HG03045 (cell line): ENCODE results near the gene SNTB2.

Experiments
- ATAC-seq: cut with Tn5 transposase; IDR thresholded peaks from one replicate; pipeline ENCODE4 v1.9.1; 2021; ENCODE audit warnings: mild to moderate bottlenecking, moderate library complexity; ENCODE audit not compliant: unreplicated experiment

SNTB2 gene

DNA sequence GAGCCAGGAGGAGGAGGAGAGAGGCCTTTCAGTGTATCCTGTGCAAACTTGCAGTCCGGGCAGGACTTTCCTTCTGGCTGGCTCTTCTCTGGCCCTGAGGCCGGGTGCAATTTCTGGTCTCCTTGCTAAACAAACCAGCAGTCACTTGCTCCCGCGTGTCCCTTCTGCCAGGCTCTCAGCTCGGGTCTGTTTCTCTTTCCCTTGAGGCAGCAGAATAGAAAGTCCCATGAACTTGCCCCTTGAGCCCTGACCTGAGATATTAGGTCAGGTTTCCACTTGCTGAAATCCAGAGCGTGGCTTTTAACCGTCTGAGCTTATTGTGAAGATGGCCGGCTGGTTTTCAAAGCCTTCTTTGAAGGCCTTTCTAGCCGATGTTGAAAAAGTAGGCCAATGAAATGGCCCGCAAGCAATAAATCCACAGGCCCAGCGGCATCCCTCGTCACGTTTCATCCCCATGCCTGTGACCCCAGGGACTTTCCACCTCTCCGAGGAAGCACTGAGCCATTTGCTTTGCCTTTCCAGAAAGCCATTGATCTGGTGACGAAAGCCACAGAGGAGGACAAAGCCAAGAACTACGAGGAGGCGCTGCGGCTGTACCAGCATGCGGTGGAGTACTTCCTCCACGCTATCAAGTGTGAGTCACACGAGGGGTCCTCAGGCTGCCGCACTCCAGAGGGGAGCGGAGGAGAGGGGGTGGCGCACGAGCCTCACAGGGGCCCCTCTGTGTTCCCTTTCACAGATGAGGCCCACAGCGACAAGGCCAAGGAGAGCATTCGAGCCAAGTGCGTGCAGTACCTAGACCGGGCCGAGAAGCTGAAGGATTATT lies 128.7 kb downstream of the SNTB2 start:
- ATAC-seq, result no peak

DNA sequence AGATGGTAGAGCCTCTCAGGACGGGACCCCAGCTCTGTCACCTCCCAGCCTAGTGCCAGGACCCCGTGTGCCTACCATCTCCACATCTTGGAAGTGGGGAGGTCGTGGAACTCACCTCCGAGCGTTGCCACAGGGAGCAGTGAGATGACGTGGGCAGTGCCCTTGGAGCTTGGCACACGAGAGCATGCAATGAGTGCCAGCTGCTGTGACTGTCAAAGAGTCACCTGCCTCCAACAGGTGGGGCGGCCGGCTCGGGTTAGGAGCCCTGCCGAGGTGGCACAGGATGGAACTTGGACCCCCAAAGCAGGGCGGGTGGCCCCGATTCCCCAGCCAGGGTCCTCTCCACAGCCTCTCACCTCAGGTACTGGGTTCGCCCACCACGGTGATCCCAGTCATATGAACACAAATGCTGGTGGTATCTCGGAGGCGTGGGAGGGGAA lies 129.7 kb downstream of the SNTB2 start:
- ATAC-seq, result no peak

DNA sequence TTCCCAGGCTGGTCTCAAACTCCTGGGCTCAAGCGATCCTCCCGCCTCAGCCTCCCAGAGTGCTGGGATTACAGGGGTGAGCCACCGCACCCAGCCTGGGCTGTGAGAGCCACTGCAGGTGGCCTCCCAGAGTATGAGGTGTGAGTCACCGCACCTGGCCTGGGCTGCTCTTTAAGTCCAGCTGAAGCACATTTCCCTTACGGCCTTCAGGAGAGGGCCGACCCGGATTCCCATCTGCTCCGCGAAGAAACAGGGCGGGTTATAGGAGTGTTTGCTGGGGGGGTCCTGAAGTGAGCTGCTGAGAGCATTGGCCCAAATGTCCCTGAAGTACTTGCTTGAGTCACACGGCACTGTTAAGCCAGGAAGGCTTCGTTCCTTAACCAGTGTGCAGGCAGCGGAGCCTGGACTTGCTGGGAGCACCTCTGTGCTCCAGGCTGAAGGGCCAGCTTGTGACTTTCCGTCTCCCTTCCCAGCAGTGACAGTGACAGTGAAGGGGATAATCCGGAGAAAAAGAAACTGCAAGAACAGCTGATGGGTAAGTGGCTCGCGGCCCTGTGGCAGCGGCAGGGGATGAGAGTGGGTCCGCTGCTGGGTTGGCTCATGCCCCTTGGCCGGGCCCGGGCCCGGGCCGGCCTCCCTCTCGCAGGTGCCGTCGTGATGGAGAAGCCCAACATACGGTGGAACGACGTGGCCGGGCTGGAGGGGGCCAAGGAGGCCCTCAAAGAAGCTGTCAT lies 131.4 kb downstream of the SNTB2 start:
- ATAC-seq, result no peak

DNA sequence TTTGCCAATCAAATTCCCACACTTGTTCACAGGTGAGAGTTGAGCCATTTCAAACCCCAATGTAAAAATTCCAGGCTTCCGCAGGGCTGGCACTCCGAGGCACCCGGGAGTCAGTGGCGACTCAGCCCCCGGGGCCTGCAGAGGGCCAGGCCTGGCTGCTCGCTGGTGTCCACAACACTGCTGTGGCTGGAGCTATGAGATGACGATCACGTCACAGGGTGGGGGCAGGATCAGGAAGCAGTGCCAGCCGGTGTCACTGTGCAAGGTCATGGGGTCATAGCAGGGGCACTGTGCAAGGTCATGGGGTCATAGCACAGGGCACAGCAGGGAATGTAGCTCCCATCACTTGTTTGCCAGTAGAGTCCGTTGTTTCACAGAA lies 131.9 kb downstream of the SNTB2 start:
- no peak for ATAC-seq

DNA sequence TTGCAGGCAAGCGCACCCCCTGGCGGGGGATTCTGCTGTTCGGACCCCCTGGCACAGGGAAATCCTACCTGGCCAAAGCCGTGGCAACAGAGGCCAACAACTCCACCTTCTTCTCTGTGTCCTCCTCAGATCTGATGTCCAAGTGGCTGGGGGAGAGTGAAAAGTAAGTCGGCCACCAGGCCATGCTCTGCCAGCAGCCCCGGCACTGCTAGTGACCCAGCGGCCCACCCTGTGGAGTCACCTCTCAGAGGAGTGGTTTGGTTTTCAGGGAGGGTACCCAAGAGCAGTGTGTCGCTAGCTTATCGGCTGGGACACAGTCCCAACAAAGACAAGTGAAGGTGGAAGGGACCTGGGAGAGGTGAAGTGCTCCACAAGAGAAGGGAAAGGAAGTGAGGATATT lies 132.4 kb downstream of the SNTB2 start:
- ATAC-seq, result no peak

DNA sequence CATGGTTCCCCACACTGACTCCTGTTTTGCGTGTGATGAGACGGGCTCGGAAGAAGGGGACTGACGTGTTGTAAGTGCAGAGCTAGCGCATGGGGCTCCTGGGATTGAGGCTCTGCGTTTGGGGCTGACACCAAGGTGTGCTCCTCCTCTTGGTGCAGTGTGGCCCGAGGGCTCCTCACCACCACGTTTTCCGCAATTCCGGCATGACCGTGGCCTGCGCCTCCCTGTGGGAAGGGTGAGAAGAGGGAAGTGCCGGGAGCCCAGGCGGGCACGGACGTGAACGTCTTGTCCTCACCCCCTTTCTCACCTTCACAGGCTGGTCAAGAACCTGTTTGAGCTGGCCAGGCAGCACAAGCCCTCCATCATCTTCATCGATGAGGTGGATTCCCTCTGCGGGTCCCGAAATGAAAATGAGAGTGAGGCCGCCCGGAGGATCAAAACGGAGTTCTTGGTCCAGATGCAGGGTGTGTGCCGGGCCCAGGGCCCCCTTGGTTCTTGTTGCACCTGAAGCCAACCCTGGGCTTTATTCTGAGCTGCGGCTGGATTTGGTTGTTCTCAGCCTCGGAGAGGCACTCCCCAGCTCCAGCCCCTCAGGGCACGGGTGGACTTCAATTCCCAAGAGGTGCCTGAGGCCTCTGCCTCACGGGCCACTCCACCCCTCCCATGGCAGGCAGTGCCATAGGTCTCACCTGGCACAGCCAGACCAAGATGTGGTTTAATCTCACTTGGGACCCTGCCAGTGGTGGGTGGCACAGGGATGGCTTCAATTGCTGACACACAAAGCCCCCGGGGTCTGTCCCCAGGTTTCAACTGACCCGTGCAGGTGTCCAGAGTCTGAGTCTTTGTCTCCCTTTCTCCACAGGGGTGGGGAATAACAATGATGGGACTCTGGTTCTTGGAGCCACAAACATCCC lies 133.1 kb downstream of the SNTB2 start:
- ATAC-seq, result no peak

DNA sequence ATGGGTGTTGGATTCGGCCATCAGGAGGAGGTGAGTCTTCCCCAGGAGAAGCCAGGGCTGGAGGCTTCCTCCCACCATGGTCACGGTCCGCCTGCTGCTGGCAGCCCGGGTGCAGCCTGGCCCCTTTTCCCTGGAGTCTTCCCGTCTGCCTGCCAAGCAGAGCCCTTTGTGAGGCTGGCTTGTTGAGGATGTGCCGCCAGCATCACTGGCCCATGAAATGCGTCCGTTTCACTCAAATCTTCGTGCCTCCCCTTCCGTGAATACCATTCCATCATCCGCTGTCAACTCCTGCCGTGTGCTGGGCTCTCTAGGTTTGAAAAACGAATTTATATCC lies 133.7 kb downstream of the SNTB2 start:
- no peak for ATAC-seq

DNA sequence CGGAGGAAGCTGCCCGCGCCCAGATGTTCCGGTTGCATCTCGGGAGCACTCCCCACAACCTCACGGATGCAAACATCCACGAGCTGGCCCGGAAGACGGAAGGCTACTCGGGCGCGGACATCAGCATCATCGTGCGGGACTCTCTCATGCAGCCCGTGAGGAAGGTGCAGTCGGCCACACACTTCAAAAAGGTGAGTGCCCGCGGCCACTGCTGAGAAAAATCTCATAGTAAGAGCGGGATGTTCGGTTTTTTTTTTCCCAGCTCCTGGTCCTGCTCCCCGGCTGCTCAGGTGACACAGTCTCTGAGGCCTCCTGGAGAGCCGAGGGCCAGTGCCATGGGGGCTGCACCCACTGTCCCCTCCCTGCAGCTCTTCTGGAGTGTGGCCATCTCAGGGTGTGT lies 134.1 kb downstream of the SNTB2 start:
- no peak for ATAC-seq

DNA sequence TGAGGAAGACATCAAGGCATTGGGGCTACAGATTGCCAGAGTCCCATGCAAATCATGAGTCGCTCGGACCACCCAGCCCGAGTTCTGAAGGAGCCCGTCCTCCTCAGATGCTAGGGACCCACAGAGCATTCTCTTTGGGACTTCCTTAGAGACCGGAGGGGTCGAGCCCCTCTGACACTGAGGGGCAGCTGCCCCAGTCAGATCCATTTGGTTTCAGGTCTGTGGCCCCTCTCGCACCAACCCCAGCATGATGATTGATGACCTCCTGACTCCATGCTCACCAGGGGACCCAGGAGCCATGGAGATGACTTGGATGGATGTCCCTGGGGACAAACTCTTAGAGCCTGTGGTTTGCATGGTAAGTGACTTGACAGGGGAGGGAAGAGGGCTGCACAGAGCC lies 135.4 kb downstream of the SNTB2 start:
- ATAC-seq, result no peak

DNA sequence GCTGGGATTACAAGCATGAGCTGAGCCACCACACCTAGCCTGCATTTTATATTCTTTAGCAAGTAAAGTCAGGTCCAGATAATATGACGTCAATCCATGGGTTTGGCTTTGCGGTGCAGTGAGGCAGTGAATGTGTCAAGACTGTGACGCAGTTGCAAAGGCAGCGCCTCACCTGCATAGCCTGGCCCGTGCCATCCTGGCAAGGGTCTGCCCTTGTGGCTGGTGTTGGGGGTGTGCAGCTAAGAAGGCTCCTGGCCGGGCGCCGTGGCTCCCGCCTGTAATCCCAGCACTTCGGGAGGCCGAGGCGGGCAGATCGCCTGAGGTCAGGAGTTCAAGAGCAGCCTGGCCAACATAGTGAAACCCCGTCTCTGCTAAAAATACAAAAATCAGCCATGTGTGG lies 136.5 kb downstream of the SNTB2 start:
- no peak for ATAC-seq

DNA sequence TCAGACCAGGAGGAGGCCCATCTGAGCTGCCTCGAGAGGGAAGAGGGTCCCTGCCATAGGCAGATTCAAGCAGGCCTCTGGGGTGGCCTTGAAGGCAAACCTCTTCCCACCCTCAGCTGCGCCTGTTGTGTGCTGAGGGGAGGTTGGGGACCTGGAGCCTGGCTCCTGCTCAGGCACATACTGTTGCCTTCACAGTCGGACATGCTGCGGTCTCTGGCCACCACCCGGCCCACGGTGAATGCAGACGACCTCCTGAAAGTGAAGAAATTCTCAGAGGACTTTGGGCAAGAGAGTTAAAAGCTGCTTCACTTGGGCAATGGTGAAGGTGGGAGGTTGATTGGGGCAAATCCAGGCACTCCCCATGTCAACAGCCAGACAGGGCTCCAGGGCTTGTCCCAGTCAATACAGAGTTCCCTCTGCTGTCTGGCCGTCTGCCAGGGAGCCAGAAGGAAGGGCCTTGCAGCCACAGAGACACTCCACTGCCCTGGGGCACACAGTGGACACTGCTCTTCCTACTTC lies 137.1 kb downstream of the SNTB2 start:
- ATAC-seq, result no peak

DNA sequence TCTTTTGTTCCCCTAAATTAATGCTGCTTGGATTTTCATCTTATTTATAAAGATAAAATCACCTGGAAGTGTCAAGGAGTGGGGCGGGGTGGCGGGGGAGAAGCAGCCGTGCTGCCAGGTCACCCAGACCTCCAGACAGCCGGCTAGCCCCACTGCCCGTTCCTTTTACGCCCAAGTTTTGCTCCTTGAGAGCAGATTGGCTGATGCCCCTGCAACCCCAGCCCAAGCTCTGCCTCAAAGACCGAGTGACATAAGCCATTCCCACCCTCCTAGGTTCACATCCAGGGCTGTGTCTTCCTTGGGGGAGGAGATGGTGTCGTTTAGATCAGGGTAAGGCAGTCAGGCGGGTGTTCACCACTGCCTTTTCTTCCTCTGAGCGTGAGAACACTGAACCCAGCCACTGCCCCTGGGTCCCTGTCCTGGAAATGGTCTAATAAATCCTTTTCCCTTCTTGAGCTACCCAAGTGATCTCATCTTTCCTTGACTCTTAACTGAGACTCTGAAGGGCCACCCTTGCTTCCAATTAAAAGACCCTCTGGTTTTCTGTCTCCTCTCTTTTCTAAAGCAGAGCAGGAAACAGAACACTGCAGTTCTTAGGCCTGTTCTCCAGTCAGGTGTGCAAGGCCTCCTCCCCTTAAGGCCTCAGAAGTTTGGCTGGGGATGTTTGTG lies 137.8 kb downstream of the SNTB2 start:
- no peak for ATAC-seq

DNA sequence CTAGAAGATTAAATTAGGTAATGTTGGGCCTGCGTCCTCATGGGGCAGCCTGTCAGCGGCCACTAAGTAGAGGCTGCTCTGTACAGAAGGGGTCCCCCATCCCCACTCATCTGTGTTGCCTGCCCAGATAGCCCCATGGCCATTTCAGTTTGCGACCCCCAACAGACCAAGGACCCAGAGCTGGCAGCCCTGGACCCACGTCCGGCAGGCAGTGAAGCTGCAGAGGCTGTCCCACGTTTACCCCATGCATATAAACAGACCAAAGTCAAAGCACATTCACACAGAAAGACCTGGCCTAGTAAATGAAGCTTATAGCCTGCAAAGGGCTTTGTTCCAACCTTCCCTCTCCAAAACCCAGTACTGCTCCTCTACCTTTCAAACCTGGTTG lies 138.8 kb downstream of the SNTB2 start:
- ATAC-seq, result no peak

DNA sequence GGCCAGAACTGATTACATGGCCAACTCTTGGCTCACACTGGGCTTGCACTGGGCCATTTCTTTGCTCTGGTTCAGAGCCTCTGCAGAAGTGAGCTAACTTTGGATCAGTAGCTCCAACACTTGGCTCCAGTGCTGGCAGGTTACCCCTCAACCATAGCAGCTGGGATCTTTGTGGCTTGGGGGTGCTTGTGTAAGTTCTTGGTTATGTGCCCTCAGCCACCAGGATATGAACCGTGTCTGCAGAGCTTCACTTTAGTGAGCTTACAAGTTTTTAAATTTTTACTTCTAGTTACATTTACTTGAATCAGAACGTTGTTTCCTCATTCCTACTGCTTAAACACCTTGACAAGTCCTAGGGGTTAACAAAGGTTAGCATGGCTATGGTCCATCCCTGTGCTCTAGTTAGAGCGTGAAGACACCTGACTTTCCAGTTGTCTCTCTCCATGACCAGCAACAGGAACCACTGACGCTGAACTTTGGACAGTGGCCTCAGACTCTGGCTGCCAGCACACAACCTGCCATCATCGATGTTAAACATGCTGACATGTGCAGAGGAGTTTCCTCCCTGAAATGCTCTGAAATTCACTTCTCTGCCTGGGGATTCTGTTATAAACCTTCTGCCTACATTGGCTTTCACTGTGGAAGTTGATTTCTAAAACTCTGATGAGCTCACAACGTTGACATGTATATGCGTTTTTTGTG lies 139.4 kb downstream of the SNTB2 start:
- ATAC-seq, result no peak

DNA sequence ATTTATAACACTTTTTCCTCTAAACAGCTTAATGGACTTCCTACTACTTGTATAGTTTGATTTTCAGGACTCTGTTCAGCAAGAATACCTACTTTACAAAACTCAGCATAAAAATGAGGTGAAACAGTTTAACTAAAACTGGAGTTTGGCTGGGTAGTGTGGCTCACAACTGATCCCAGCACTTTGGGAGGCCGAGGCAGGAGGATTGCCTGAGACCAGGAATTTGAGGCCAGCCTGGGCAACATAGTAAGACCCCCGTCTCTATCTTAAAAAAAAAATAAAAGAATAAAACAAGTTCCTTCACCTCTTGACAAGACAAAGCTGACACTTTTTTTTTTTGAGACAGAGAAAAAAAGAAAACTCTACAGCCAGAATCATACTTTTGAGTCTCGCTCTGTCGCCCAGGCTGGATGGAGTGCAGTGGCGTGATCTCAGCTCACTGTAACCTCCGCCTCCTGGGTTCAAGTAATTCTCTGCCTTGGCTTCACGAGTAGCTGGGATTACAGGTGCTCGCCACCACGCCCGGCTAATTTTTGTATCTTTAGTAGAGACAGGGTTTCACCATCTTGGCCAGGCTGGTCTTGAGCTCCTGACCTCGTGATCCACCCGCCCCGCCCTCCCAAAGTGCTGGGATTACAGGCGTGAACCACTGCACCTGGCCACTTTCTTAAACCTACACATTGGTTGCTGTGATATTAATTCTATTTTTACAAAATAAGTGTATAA lies 140.8 kb downstream of the SNTB2 start:
- no peak for ATAC-seq

DNA sequence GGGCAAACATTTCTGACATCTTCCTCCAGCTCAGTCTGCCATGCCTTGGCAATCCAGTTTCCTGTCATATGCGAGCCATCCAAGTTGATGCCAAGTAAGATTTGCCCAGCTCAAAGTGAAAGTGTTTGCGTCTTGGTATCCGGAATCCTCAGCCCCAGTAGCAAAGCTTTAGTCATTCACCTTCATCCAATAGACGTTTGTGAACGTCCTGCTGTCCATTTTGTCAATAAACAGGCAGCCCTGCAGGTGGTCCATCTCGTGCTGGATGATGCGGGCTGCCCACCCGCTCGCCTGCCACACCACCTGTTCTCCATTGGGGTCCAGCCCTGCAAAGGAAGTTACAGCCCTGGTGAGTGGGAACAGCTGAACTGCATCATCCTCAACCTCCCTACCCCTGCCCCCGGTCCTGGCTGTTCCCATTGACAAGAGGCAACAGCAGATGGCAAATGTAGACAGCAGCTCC lies 141.9 kb downstream of the SNTB2 start:
- ATAC-seq, result no peak

DNA sequence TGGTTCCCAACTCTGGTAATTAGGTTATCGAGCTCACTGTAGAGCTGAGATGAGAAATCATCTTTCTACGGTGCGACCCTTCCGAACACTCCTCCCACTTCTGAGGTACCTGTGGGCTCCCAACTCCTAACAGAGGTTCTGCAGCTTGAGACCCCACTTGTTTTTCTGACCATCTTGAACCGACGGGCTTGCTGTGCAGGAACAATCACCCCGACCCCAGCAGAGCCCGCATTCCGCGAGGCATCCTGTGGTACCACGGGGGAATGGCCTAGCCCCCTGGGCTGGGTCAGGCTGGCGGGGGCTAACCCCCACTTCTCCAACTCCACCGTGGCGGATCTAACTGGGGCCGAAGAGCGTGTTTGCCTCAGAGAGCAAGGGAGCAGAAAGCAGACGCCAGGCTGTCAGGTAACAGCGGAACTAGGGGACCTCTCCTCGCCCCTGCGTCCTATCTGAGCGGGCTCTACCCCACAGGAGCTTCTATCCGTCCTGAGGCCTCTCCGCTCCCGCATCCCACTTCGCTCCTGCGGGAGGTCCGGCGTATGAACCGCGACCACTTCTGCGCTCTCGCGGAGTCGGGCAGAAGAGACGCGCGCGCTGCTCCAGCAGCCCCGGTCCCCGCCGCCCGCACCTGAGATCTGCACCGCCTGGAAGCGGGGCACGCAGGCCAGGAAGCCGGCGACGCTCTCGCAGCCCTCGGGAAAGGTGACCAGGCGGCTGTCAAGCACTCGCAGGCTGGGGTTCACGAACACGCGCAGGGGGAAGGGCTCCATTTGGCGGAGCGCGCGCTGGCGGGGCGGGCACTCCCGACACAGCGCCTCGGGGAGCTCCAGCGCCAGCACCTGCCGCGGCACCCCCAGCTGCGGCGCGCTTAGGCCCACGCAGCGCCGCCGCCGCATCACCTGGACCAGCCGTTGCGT lies 142.7 kb downstream of the SNTB2 start:
- ATAC-seq, result peak; percentile 28
